GM19043 (cell line): Measurements from ENCODE around the gene RAB2B.
"Not testable (repeated sequence)": the region's sequence is repeated elsewhere in the genome, so short reads cannot be mapped to it uniquely, and the experiment has no call there.

Source experiments
- ATAC-seq: cut with Tn5 transposase; IDR thresholded peaks from one replicate; pipeline ENCODE4 v1.9.1; 2021; ENCODE audit warnings: low read depth; ENCODE audit not compliant: unreplicated experiment

RAB2B gene

GRCh38 chr14:21494902-21495762 is 18.4 kb upstream of the RAB2B start:
- ATAC-seq = no peak

- ATAC-seq = no peak
Measured at GRCh38 chr14:21486640-21487087, 9.9 kb upstream of the RAB2B start.

- peak; percentile 25 for ATAC-seq
Measured at GRCh38 chr14:21476523-21476924, 235 bp downstream of the RAB2B start.

DNA sequence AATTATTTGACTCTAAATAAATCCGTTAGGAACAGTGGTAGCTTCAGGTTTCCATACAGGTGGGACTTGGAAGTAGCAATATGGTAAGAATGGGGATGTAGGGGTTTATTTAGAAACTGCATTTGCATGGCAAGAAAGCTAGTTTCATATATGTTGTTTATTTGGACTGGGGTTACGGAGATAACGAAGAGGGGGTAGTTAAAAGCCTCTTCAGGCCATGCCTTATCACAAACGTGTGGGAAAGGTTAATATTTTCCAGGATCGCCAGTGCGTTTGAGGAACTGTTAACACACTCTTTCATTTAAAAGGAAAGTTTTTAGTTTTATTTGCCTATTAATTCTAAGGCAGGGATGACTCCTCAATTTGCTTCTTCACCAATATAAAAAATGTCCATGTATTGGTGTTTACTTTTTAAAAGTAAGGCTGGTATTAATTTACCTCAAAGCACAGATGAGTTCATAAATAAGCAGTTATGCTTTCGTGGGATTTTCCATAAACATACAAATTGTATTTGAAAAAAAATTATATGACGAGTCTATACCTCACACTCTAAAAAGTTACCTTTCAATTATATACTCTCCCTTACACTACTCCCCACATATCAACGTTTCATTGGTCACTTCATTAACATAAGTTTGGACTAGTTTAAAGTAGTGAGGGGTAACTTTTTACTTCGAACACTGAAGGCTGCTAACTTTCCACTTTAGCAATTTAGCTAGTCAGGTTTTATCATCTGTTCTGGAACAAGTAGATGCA is 814 bp downstream of the RAB2B start:
- ATAC-seq = no peak

DNA sequence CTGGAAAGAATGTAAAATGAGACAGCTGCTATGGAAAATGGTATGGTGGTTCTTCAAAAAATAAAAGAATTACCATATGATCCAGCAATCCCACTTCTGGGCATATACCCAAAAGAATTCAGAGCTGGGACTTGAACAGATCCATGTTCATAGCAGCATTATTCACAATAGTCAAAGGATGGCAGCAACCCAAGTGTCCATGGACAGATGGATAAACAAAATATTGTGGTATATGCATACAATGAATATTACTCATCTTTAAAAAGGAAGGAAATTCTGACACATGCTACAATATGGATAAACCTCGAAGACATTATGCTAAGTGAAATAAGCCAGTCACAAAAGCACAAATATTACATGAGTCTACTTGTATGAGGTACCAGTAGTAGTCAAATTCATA is 9.1 kb downstream of the RAB2B start:
- no peak for ATAC-seq

DNA sequence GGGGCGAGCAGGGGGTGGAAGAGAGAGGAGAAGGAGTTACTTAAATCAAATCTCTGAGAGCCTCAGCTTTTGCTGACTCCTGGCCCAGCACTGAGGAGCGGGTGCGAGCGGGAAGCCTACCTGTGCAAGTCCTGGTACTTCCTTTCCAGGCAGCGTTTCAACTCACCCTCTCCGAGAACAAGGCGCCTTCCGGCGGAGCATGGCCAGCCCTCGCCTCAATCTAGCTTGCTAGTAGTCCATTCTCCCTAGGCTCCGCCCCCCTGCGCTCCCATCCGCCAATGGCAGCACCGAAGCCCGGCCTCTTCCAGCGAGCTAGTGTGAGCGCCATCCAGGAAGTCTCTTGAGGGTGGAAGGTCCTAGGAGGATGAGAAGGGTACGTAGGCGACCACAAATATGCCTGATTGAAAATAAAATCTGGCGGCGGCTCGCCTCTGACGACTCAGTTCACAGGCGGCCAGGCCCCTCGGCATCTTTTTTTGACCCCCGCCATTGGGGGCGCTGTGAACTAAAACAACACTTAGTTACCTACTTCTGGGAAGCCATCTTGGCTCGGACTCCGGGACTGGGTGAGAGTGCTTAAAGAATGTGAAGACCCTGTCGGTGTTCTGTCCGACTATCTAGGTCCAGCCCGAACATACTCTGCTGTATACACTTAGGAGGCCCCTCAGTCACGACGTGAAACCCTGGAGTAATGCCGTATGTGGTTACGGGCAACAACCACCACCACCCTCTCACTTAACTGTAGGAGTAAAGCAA is 20.7 kb downstream of the RAB2B start, which contains the start of gene CHD8:
Gene CHD8 (minus strand): TSS at position 212 of the 756 bp plus-strand sequence. CDS start 24,480 bp downstream, outside the sequence.
- ATAC-seq = peak; percentile 98

GRCh38 chr14:21455592-21455911 is 21.2 kb downstream of the RAB2B start:
- ATAC-seq = peak; percentile 15

- ATAC-seq = no peak
Measured at GRCh38 chr14:21454843-21455544, 21.8 kb downstream of the RAB2B start.

DNA sequence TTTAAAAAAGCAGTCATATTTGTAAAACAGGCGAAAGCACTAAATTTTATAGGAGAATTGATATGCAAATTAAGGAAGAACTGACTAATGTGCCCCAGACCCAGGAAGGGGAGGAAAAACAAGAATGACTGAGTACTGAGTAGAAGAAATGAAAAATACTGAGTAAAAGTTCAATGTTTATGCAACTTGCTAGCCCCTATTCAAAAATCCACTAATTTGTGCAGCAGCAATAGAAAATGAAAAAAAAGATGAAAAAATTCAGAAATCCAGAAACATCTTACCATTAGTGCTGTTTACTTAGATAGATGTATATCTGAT is 26.9 kb downstream of the RAB2B start:
- no peak for ATAC-seq

DNA sequence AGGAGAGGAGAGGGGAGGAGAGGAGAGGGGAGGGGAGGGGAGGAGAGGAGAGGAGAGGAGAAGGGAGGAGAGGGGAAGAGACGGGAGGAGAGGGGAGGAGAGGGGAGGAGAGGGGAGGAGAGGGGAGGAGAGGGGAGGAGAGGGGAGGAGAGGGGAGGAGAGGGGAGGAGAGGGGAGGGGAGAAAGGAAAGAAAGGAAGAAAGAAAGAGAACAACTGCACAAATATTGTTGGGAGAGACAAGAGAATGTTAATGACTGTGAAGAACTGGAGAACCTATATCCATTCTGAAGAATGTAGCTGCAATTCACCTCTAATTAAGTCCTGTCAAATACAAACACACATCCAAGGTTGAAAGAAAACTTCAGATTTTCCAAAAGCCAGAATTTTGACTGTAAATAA is 34.1 kb downstream of the RAB2B start:
- not testable (repeated sequence) for ATAC-seq

- no peak for ATAC-seq
Measured at GRCh38 chr14:21440859-21441258, 35.9 kb downstream of the RAB2B start.

GRCh38 chr14:21437063-21437901 is 39.5 kb downstream of the RAB2B start:
- ATAC-seq = peak; percentile 99

- ATAC-seq = no peak
Measured at GRCh38 chr14:21436567-21437062, 40.1 kb downstream of the RAB2B start.

GRCh38 chr14:21431126-21431525 is 45.6 kb downstream of the RAB2B start:
- ATAC-seq = no peak

DNA sequence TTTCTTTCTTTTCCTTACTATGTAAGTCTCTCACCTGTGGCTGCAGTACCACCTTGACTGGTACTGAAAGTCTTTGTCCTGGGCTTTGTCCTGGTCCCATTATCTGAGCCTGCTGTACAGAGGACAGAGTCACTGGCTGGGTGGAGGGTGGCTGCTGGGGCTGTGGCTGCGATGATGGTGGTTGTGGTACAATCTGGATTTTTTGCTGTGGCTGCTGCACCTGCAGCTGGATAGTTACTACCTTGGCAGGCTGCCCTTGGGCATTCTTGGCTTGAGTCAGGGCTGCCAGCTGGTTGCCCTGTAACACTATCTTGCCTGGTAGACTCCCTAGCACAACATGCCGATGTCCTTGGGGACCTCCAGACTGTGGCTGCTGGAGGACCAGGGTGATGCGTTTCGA is 47.8 kb downstream of the RAB2B start:
- no peak for ATAC-seq

DNA sequence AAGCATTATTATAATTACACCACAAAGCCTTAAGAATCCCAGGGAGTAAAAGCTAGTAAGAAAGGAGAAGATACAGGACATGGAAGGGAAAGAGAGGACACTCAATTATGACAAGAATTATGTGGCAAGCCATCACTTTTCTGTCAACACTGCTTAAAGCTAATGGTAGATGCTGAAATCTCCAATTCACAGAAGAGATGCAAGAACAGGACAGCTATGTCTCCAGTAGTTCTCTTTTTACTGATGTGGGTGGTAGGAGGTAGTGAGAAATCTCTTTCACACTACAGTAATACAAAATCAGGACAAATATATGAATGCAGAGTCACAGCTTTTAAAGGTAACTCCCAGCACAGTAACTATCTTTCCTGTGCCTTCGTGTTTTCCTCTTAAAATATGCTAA is 50.1 kb downstream of the RAB2B start:
- no peak for ATAC-seq

GRCh38 chr14:21419528-21419927 is 57.2 kb downstream of the RAB2B start:
- no peak for ATAC-seq

GRCh38 chr14:21415329-21415728 is 61.4 kb downstream of the RAB2B start:
- ATAC-seq = no peak

- ATAC-seq = no peak
Measured at GRCh38 chr14:21414137-21414631, 62.6 kb downstream of the RAB2B start.
